IMR-90 (cell line): ENCODE results near the gene NISCH. TPM values are rescaled to one million over a fixed set of nuclear protein-coding genes. Genes with fewer than 3 reads are reported as not detected.
A peak's percentile ranks its signal among the peaks of the same experiment; 100 is the strongest.

Experiments used
- ATAC-seq: fragments of 200-7000 bp; cut with Tn5 transposase; 2 replicates; pipeline ENCODE4 v1.9.1; 2020; ENCODE audit warnings: low read depth, mild to moderate bottlenecking, moderate library complexity
- BruUV-seq: library from RNA; stranded (reverse); fragments of 400-500 nt; replicated peaks from 2 replicates; lab custom pipeline; 2021; lab: Mats Ljungman, UMichigan
- CTCF ChIA-PET: fragments of 300-600 bp; formaldehyde crosslinking; extraction: SDS; loops from one replicate; lab custom pipeline; 2021; ENCODE audit warnings: antibody characterized with exemption; lab: Yijun Ruan, JAX
- POLR2A ChIA-PET: fragments of 300-600 bp; sonication (Branson Sonifier 250); formaldehyde crosslinking; loops from one replicate; lab custom pipeline; 2022; ENCODE audit warnings: antibody characterized with exemption; ENCODE audit not compliant: unreplicated experiment; lab: Charles Lee
- DNase-seq: peaks from one replicate; pipeline ENCODE4 v3.0.0; 2013
- H2AFZ ChIP-seq: replicated peaks from 2 replicates; pipeline ENCODE3; 2013; ENCODE audit warnings: low read length, mild to moderate bottlenecking; ENCODE audit not compliant: poor library complexity
- H2AK5ac ChIP-seq: 2 replicates; pipeline ENCODE4 v1.6.1; 2013; ENCODE audit warnings: low read depth, low read length, inconsistent platforms
- H2AK9ac ChIP-seq: replicated peaks from 2 replicates; pipeline ENCODE3; 2013; ENCODE audit warnings: mild to moderate bottlenecking, low read depth, low read length, moderate library complexity; ENCODE audit not compliant: poor library complexity
- H2BK120ac ChIP-seq: 2 replicates; pipeline ENCODE4 v1.6.1; 2013; ENCODE audit warnings: low read depth, low read length, inconsistent platforms
- H2BK15ac ChIP-seq: 3 replicates; pipeline ENCODE4 v1.6.1; 2013; ENCODE audit warnings: low read depth, low read length, inconsistent platforms
- H2BK20ac ChIP-seq: 2 replicates; pipeline ENCODE4 v1.6.1; 2013; ENCODE audit warnings: low read depth, mild to moderate bottlenecking, inconsistent platforms, low read length, moderate library complexity
- H2BK5ac ChIP-seq: 2 replicates; pipeline ENCODE4 v1.6.1; 2013; ENCODE audit warnings: mild to moderate bottlenecking, low read depth, low read length, inconsistent platforms; ENCODE audit not compliant: poor library complexity, severe bottlenecking
- H3K14ac ChIP-seq: replicated peaks from 2 replicates; pipeline ENCODE4 v1.6.1; 2013; ENCODE audit warnings: low read depth, low read length, inconsistent platforms
- H3K18ac ChIP-seq: 2 replicates; pipeline ENCODE4 v1.6.1; 2013; ENCODE audit warnings: low read depth, low read length, control low read depth
- H3K23ac ChIP-seq: 2 replicates; pipeline ENCODE4 v1.6.1; 2013; ENCODE audit warnings: low read depth, low read length, inconsistent platforms
- H3K27ac ChIP-seq: 2 replicates; pipeline ENCODE4 v1.5.1; 2013; ENCODE audit warnings: mild to moderate bottlenecking, control low read depth, low read length; ENCODE audit not compliant: insufficient read depth
- H3K27me3 ChIP-seq: 2 replicates; pipeline ENCODE4 v1.6.1; 2013; ENCODE audit warnings: low read length; ENCODE audit not compliant: control insufficient read depth, insufficient read depth
- H3K36me3 ChIP-seq: 2 replicates; pipeline ENCODE4 v1.6.1; 2013; ENCODE audit warnings: low read length, mixed read lengths; ENCODE audit not compliant: control insufficient read depth, insufficient read depth
- H3K4ac ChIP-seq: 2 replicates; pipeline ENCODE4 v1.6.1; 2013; ENCODE audit warnings: low read depth, low read length, inconsistent platforms
- H3K4me1 ChIP-seq: 2 replicates; pipeline ENCODE4 v1.6.1; 2013; ENCODE audit warnings: low read length, mixed read lengths; ENCODE audit not compliant: control insufficient read depth, insufficient read depth
- H3K4me2 ChIP-seq: 2 replicates; pipeline ENCODE4 v1.6.1; 2013; ENCODE audit warnings: low read depth, mild to moderate bottlenecking, control low read depth, low read length, moderate library complexity
- H3K4me3 ChIP-seq: 2 replicates; pipeline ENCODE4 v1.5.1; 2013; ENCODE audit warnings: low read depth, mild to moderate bottlenecking, control low read depth, low read length, moderate library complexity; ENCODE audit not compliant: insufficient read depth
- H3K56ac ChIP-seq: 2 replicates; pipeline ENCODE4 v1.6.1; 2013; ENCODE audit warnings: low read length, inconsistent platforms; ENCODE audit not compliant: insufficient read depth; ENCODE audit errors: extremely low read depth
- H3K79me1 ChIP-seq, 2 experiments: 2 replicates each; pipeline ENCODE4 v1.6.1; 2013; ENCODE audit warnings: low read length in 2 of 2, inconsistent platforms in 1 of 2, low read depth in 1 of 2
- H3K9ac ChIP-seq: 2 replicates; pipeline ENCODE4 v1.6.1; 2013; ENCODE audit warnings: low read depth, low read length, control low read depth
- H3K9me1 ChIP-seq: 2 replicates; pipeline ENCODE4 v1.6.1; 2013; ENCODE audit warnings: low read length, inconsistent platforms; ENCODE audit not compliant: insufficient read depth
- H3K9me3 ChIP-seq: 2 replicates; pipeline ENCODE4 v1.6.1; 2013; ENCODE audit warnings: low read length; ENCODE audit not compliant: control insufficient read depth, insufficient read depth
- H4K20me1 ChIP-seq: 2 replicates; pipeline ENCODE4 v1.6.1; 2013; ENCODE audit warnings: low read length, inconsistent platforms; ENCODE audit not compliant: insufficient read depth
- H4K5ac ChIP-seq: 2 replicates; pipeline ENCODE4 v1.6.1; 2013; ENCODE audit warnings: mild to moderate bottlenecking, low read depth, low read length, control low read depth
- H4K8ac ChIP-seq, 2 experiments: 2 replicates each; pipeline ENCODE4 v1.6.1; 2013; ENCODE audit warnings: low read depth in 2 of 2, low read length in 2 of 2, control low read depth in 1 of 2, inconsistent platforms in 1 of 2
- H4K91ac ChIP-seq: 2 replicates; pipeline ENCODE4 v1.6.1; 2013; ENCODE audit warnings: low read depth, low read length, inconsistent platforms; ENCODE audit not compliant: insufficient read depth
- BHLHE40 ChIP-seq: fragments of 150-350 bp; IDR thresholded peaks from 2 replicates; pipeline ENCODE4 v1.6.1; 2016; ENCODE audit warnings: mild to moderate bottlenecking, low read depth, low read length
- CEBPB ChIP-seq: IDR thresholded peaks from 2 replicates; pipeline ENCODE4 v1.6.1; 2012; ENCODE audit warnings: low read depth, low read length, improper control_type of control experiment
- FOS ChIP-seq: fragments of 150-350 bp; IDR thresholded peaks from 2 replicates; pipeline ENCODE4 v1.6.1; 2016; ENCODE audit warnings: low read depth, low read length
- MAZ ChIP-seq: IDR thresholded peaks from 2 replicates; pipeline ENCODE4 v1.6.1; 2012; ENCODE audit warnings: low read depth, mild to moderate bottlenecking, low read length, improper control_type of control experiment, moderate library complexity, borderline replicate concordance
- MXI1 ChIP-seq: IDR thresholded peaks from 2 replicates; pipeline ENCODE4 v1.6.1; 2012; ENCODE audit warnings: low read depth, mild to moderate bottlenecking, low read length, moderate library complexity, borderline replicate concordance
- NFE2L2 ChIP-seq: fragments of 150-350 bp; IDR thresholded peaks from 2 replicates; pipeline ENCODE4 v1.6.1; 2016; ENCODE audit warnings: low read depth, mild to moderate bottlenecking, low read length
- RCOR1 ChIP-seq: IDR thresholded peaks from 2 replicates; pipeline ENCODE4 v1.6.1; 2012; ENCODE audit warnings: mild to moderate bottlenecking, low read length, improper control_type of control experiment; ENCODE audit not compliant: insufficient replicate concordance
- USF2 ChIP-seq: fragments of 150-350 bp; IDR thresholded peaks from 2 replicates; pipeline ENCODE4 v1.6.1; 2017; ENCODE audit warnings: mild to moderate bottlenecking, antibody characterized with exemption, low read length, low read depth
- WGBS, 2 experiments: methylation state at CpG; one replicate each; pipeline versions ENCODE4 v1.1.5 to v1.1.7; 2013; ENCODE audit warnings: missing lambda C conversion rate in 2 of 2; ENCODE audit not compliant: insufficient read length in 1 of 2; ENCODE audit errors: extremely low coverage in 2 of 2; 5-methylcytosine and 5-hydroxymethylcytosine counted together
- dilution Hi-C: fragments of 300-500 bp; cut with HindIII; formaldehyde crosslinking; loops from one replicate; pipeline ENCODE4 v1.14.3; 2018; ENCODE audit warnings: low sequenced_read_pairs; ENCODE audit not compliant: unreplicated experiment
- in situ Hi-C: fragments of 300-500 bp; cut with MboI; formaldehyde crosslinking; loops from 3 replicates; pipeline ENCODE4 v1.14.3; 2019; ENCODE audit warnings: low sequenced_read_pairs, inconsistent platforms, mixed read lengths
- intact Hi-C: fragments of 100-400 bp; cut with micrococcal nuclease; formaldehyde crosslinking; loops from 2 replicates; pipeline ENCODE4 v1.10.0; 2022
- polyA plus RNA-seq, 3 experiments: library from polyadenylated mRNA; depleted of rRNA; stranded (reverse); fragments of >200 nt; gene quantifications; 2 replicates each; pipeline ENCODE4 v1.2.3, GENCODE V29; 2012; ENCODE audit warnings: low replicate concordance in 1 of 3
- total RNA-seq: library from RNA; depleted of rRNA; stranded (reverse); fragments of >200 nt; gene quantifications from 2 replicates; pipeline ENCODE4 v1.2.3, GENCODE V29; 2012

NISCH gene
- total and polyA plus RNA-seq, 2 of the 4 experiments (the other 2 are of a cell fraction) = 36.9 to 86.0 TPM

- peak; percentile 89; the same call in 1 of the 2 replicates for TF ChIP-seq MAZ
These were observed 78.3 kb downstream of the NISCH start, which contains the start of gene NT5DC2 (continued) for GRCh38 chr3:52533623-52534280.

GRCh38 chr3:52534281-52535183 lies 79.1 kb downstream of the NISCH start:
- H2BK15ac ChIP-seq = peak overlapping the region; percentile 53; the same call in 2 of the 3 replicates
- DNase-seq (peak; percentile 28), ATAC-seq (no peak)
- no peaks in the 10 kb centered on the region for H3K27me3 ChIP-seq
- peak overlapping the region; percentile 38 for H3K14ac ChIP-seq
- ChIA-PET CTCF (no interaction called here), POLR2A (no interaction called here)
- H2AK9ac ChIP-seq = peak overlapping the region; percentile 93
- WGBS, 2 experiments = 8% methylated on average over 33 of the region's 57 CpGs; no CpG with 5 or more reads in 1 of the 2 experiments
- TF ChIP-seq BHLHE40 = no peak
- no peak for TF ChIP-seq CEBPB
- TF ChIP-seq NFE2L2 = no peak
- no peak for TF ChIP-seq MXI1
- TF ChIP-seq MAZ = no peak
- no peak for TF ChIP-seq FOS
- no peak for TF ChIP-seq USF2
- TF ChIP-seq RCOR1 = no peak
- H3K9me1 ChIP-seq = peaks cover 35% of the 10 kb centered on the region
- no peak overlapping the region for H2BK20ac ChIP-seq
- H3K9me3 ChIP-seq = no peaks in the 10 kb centered on the region
- dilution Hi-C loops = no loop called here
- intact Hi-C loops = no loop called here
- peaks cover 56% of the 10 kb centered on the region for H4K20me1 ChIP-seq
- peak overlapping the region; percentile 83 for H2AK5ac ChIP-seq
- peak overlapping the region; percentile 32 for H4K5ac ChIP-seq
- no TSS peak for BruUV-seq
- H3K56ac ChIP-seq = 0 out of 2 replicates have a peak overlapping the region, but pooled peaks have one; percentile 4
- peak overlapping the region; percentile 88 for H3K4me2 ChIP-seq
- H3K4me1 ChIP-seq = peaks cover 34% of the 10 kb centered on the region
- in situ Hi-C loops = no loop called here
- peak overlapping the region; percentile 93 for H3K4ac ChIP-seq
- H3K23ac ChIP-seq = peak overlapping the region; percentile 84; the same call in 1 of the 2 replicates
- no peaks in the 10 kb centered on the region for H3K36me3 ChIP-seq
- H2BK5ac ChIP-seq = peak overlapping the region; percentile 65
- H3K4me3 ChIP-seq = peak overlapping the region; percentile 74
- 0 out of 2 replicates have a peak overlapping the region, but pooled peaks have one; percentile 5 for H3K18ac ChIP-seq
- peak overlapping the region; percentile 79 for H3K27ac ChIP-seq
- peaks cover 32 to 82% of the 10 kb centered on the region in 2 experiments for H3K79me1 ChIP-seq
- peak overlapping the region; percentile 88 for H2AFZ ChIP-seq
- peak overlapping the region; percentile 83 to 89 for H4K8ac ChIP-seq
- peak overlapping the region; percentile 80 for H3K9ac ChIP-seq
- H2BK120ac ChIP-seq = peak overlapping the region; percentile 49; the same call in 1 of the 2 replicates
- H4K91ac ChIP-seq = peak overlapping the region; percentile 73
